Neural progenitor cell (in vitro differentiated cells): ENCODE data around the gene C20orf141.

ENCODE experiments used
- CTCF ChIP-seq: fragments of 200-600 bp; sonication (generic); IDR thresholded peaks from 2 replicates; pipeline ENCODE4 v1.5.1; 2017; ENCODE audit warnings: antibody characterized with exemption, mild to moderate bottlenecking
- EZH2 ChIP-seq: fragments of 200-600 bp; sonication (generic); IDR thresholded peaks from 2 replicates; pipeline ENCODE4 v1.6.1; 2017; ENCODE audit warnings: antibody characterized with exemption, mild to moderate bottlenecking, moderate library complexity
- EZH2phosphoT487 ChIP-seq: fragments of 200-600 bp; sonication (generic); IDR thresholded peaks from 2 replicates; pipeline ENCODE4 v1.6.1; 2017; ENCODE audit warnings: antibody characterized with exemption

DNA sequence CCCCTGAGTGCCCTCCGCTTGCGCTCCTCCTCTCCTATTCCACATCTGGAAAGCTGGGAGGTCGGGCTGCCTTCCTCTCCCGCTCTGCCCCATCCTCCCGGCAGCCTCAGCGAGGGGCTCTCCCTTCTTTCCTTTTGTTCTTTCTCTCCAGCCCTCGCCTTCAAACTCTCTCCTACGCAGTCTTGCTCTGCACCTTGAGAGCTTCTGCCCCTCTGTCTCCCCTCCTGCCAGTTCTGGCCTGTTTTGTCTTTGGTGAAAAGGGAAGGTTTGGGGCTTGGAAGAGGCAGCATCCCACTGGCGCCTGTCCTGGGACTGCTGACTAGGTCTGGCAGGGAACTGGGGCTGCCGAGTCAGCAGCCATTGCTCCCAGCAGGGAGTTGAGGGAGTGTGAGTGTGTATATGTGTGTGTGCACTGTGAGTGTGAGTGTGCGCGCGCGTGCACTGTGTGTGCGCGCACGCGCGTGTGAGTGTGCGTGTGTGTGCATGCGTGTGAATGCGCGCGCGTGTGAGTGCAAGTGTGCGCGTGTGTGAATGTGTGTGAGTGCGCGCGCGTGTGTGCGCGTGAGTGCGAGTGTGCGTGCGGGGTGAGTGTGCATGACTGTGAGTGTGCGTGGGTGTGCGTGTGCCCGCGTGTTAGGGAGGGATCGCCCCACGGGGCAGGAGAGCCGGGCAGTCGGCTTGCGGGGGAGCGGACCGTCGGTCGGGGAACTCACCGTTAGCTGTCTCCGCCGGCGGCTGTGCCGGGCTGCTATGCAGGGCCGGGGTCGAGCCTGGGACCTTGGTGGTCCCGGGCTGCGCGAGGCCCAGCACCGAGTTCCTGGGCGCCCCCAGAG, 14.9 kb upstream of the C20orf141 start:
- TF ChIP-seq CTCF (no peak), EZH2phosphoT487 (no peak), EZH2 (no peak)
